Adipocyte (in vitro differentiated cells): ENCODE data around the gene RILP.
"Not testable (repeated sequence)": the region's sequence is repeated elsewhere in the genome, so short reads cannot be mapped to it uniquely, and the experiment has no call there.

Experiments used
- DNase-seq: peaks from one replicate; pipeline ENCODE4 v3.0.0-alpha.2; 2015; ENCODE audit warnings: low read depth
- H3K27me3 ChIP-seq: replicated peaks from 2 replicates; pipeline ENCODE4 v1.7.0; 2013; ENCODE audit warnings: mild to moderate bottlenecking, low read length, moderate library complexity; ENCODE audit not compliant: control insufficient read depth, insufficient read depth
- H3K36me3 ChIP-seq: 2 replicates; pipeline ENCODE4 v1.7.0; 2013; ENCODE audit warnings: low read length, mild to moderate bottlenecking, moderate library complexity; ENCODE audit not compliant: control insufficient read depth, insufficient read depth, severe bottlenecking
- H3K4me1 ChIP-seq: 2 replicates; pipeline ENCODE4 v1.7.0; 2013; ENCODE audit warnings: mild to moderate bottlenecking, low read length, moderate library complexity; ENCODE audit not compliant: control insufficient read depth, insufficient read depth
- H3K4me3 ChIP-seq: 2 replicates; pipeline ENCODE4 v1.7.0; 2013; ENCODE audit warnings: mild to moderate bottlenecking, low read length, moderate library complexity
- H3K9ac ChIP-seq: 2 replicates; pipeline ENCODE4 v1.7.0; 2013; ENCODE audit warnings: mild to moderate bottlenecking, low read length, moderate library complexity
- H3K9me3 ChIP-seq: 2 replicates; pipeline ENCODE4 v1.7.0; 2013; ENCODE audit warnings: mild to moderate bottlenecking, low read length, moderate library complexity; ENCODE audit not compliant: control insufficient read depth

RILP gene

DNA sequence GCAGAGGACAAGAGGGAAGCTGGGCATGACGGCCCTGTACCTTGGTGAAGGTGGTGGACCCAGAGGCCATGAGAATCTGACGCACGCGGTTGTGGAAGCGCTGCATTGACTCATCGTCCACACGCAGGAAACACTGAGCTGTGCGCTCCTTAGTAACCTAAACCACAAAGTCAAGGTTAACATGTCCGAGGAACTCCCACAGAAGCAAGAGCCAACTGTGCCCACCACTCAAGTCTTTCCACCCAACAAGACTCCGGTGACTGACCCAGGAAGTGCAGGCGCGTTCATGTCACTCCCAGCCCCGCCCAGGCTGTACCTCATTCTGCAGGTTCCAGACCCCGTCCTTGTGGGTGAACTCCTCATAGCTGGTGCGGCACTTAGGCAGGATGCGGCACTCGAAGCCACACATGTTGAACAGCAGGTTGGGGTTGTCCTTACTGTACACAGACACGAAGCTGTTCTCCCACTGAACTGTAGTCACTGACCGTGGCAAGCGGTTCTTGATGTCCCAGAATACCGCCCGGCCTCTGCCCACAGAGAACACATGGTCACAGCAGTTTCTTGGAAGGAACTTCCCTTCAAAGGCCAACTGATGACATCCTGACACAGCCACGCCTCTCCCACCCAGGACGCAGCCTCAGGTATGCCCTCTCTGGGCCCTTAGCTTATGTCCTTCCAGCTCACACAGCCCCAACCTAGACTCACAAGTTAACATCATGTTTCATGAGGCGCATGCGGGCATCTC lies 23.5 kb upstream of the RILP start:
- no peak for DNase-seq
- Histone ChIP-seq H3K36me3 (peaks cover 87% of the 10 kb centered on the region), H3K27me3 (no peaks in the 10 kb centered on the region), H3K4me1 (peaks cover 18% of the 10 kb centered on the region), H3K4me3 (no peak overlapping the region), H3K9ac (no peak overlapping the region), H3K9me3 (no peaks in the 10 kb centered on the region)

DNA sequence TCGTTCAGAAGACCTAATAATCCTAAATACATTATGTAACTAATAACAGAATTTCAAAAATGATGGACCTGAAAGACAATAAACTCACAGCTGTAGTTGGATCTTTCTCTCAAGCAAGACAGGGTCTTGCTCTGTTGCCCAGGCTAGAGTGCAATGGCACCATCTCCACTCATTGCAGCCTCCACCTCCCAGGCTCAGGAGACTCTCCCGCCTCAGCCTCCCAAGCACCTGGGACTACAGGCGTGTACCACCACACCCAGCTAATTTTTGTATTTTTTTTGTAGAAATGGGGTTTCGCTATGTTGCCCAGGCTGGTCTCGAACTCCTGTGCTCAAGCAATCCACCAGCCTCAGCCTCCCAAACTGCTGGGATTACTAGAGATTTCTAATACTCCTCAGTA lies 14.3 kb upstream of the RILP start:
- Histone ChIP-seq H3K4me1 (peaks cover 27% of the 10 kb centered on the region), H3K36me3 (peaks cover 75% of the 10 kb centered on the region)
- H3K4me3 ChIP-seq, H3K9ac ChIP-seq, DNase-seq, H3K27me3 ChIP-seq, H3K9me3 ChIP-seq: not testable (repeated sequence)

DNA sequence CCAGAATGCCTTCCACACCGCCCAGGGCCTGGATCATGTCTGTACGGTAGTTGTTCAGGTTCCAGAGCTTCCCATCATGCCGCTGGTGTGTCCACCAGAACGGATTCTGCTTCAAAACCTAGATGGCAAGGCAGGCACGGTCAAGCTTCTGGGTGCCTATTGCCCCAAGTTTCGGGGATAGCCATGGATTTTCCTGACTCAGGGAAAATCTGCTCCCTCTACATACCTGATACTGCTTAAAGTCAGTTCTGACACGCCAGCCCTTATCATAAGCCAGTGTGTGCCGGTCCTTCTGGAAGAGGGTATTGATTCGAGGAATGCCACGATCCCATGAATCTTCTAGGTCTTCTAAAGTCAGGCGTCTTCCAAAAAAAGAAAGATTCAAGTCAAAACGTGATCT lies 11.4 kb upstream of the RILP start:
- Histone ChIP-seq H3K9me3 (no peaks in the 10 kb centered on the region), H3K9ac (no peak overlapping the region), H3K4me1 (peaks cover under 1% of the 10 kb centered on the region), H3K36me3 (peaks cover 89% of the 10 kb centered on the region), H3K27me3 (no peaks in the 10 kb centered on the region), H3K4me3 (no peak overlapping the region)
- DNase-seq: no peak

DNA sequence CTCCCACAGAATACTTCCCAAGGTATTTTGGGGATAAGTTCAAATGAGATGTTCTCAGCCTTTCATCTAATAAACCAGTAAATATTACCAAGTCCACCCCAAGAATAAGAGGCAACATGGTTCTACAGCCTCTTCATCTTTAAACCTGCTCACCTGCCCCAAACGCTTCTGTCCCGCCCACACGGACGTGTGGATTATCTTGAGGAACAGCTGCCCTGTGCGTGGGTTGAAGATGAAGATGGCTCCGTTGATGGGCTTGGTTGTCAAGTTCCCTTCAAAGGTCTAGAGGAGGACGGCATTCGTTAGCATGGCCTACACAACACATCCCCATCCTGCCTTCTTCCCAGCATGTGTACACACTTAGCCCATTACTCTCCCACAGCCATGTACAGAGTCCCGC lies 8.4 kb upstream of the RILP start:
- H3K36me3 ChIP-seq: peaks cover 89% of the 10 kb centered on the region
- no peak for DNase-seq
- no peak overlapping the region for H3K4me3 ChIP-seq
- H3K9ac ChIP-seq: no peak overlapping the region
- no peaks in the 10 kb centered on the region for H3K27me3 ChIP-seq
- H3K4me1 ChIP-seq: no peaks in the 10 kb centered on the region
- H3K9me3 ChIP-seq: no peaks in the 10 kb centered on the region

DNA sequence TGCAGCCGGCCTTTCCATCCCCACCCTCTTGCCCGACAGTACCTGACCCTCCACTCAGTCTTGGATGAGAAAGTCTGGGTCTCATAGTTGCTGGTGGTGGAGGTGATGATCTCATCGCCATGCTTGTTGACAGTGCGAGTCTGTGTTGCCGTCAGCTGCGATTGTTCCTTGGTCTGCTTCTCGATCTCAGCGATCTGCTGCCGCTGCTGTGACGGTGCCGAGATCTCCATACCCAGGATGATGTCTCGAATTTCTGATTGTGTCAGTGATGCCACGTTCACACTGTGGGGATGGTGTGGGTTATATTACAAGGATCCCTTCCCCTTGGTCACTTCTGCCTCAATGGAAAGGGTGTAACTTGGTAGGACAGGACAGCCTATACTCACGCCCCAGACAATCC lies 4.1 kb upstream of the RILP start:
- no peaks in the 10 kb centered on the region for H3K9me3 ChIP-seq
- H3K4me3 ChIP-seq: no peak overlapping the region
- H3K27me3 ChIP-seq: no peaks in the 10 kb centered on the region
- no peak overlapping the region for H3K9ac ChIP-seq
- peaks cover 79% of the 10 kb centered on the region for H3K36me3 ChIP-seq
- no peak for DNase-seq
- H3K4me1 ChIP-seq: peaks cover 11% of the 10 kb centered on the region

DNA sequence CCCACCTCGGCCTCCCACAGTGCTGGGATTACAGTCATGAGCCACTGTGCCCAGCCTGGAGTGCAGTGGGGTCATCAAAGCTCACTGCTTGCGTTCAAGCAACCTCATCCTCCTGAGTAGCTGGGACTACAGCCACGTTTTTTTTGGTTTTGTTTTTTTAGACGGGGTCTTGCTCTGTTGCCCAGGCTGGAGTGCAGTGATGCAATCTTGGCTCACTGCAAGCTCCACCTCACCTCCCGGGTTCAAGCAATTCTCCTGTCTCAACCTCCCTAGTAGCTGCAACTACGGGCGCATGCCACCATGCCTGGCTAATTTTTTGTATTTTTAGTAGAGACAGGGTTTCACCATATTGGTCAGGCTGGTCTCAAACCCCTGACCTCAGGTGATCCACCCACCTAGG lies 3.1 kb upstream of the RILP start:
- not testable (repeated sequence) for H3K9ac ChIP-seq, H3K4me3 ChIP-seq, H3K9me3 ChIP-seq, DNase-seq, H3K27me3 ChIP-seq
- peaks cover 18% of the 10 kb centered on the region for H3K4me1 ChIP-seq
- peaks cover 70% of the 10 kb centered on the region for H3K36me3 ChIP-seq

DNA sequence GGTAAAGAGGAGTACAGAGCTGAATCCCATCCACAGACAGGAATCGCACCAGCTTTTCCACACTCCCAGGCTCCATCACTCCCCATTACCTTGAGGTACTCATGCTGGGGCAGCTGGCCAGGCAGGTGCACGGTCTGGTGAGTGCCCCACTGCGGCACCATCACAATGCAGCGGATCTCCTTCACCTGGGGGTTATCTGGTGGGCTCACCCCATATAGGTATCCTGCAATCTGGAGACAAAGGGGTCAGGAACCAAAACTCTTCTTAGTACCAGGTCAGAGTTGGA lies 1.8 kb upstream of the RILP start:
- DNase-seq: no peak
- H3K36me3 ChIP-seq: peaks cover 68% of the 10 kb centered on the region

DNA sequence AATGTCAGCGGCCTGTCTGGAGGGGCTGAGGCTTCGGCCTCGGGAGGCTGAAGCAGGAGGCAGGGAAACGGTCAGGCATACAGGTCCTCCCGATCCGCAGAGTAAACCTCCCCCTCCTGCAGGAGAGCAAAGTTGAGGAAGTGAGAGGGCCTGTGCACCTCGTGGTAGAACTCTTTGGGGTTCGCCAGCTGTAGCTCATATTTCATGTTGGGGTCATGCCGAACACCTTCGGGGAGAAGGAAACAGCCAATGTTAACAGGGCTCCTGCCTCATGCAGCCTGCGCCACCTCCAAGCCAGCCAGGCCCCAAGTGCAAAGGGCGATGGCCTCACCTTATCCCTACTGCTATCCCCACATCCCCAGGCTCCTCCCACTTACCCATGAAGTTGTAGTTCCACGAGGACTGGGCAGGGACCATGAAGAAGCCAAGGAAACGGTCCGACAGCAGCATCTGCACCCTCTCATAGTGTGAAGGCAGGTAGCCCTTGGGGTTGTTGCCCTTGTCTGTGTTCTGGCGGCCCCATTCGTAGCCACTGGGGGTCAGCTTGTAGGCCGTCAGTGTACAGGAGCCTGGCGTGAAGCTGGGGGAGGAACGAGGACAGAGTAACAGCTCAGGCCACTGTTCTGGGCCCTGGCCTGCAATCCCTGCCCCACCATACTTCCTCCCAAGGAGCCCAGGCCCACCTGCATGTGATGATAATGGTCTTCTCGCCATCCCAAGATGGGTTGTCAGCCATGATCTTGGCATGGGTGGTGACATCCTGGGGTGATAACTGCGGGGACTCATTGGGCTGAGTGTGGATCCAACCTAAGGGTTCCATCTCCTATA lies 1.3 kb upstream of the RILP start:
- no peak overlapping the region for H3K4me3 ChIP-seq
- no peaks in the 10 kb centered on the region for H3K9me3 ChIP-seq
- DNase-seq: no peak
- H3K36me3 ChIP-seq: peaks cover 68% of the 10 kb centered on the region
- H3K9ac ChIP-seq: peak overlapping the region; percentile 91
- peaks cover 23% of the 10 kb centered on the region for H3K4me1 ChIP-seq
- H3K27me3 ChIP-seq: no peaks in the 10 kb centered on the region

More for the DNA sequence above, 1.8 kb upstream of the RILP start:
- H3K4me3 ChIP-seq: no peak overlapping the region
- no peaks in the 10 kb centered on the region for H3K27me3 ChIP-seq
- H3K9me3 ChIP-seq: no peaks in the 10 kb centered on the region
- no peak overlapping the region for H3K9ac ChIP-seq
- H3K4me1 ChIP-seq: peaks cover 23% of the 10 kb centered on the region

DNA sequence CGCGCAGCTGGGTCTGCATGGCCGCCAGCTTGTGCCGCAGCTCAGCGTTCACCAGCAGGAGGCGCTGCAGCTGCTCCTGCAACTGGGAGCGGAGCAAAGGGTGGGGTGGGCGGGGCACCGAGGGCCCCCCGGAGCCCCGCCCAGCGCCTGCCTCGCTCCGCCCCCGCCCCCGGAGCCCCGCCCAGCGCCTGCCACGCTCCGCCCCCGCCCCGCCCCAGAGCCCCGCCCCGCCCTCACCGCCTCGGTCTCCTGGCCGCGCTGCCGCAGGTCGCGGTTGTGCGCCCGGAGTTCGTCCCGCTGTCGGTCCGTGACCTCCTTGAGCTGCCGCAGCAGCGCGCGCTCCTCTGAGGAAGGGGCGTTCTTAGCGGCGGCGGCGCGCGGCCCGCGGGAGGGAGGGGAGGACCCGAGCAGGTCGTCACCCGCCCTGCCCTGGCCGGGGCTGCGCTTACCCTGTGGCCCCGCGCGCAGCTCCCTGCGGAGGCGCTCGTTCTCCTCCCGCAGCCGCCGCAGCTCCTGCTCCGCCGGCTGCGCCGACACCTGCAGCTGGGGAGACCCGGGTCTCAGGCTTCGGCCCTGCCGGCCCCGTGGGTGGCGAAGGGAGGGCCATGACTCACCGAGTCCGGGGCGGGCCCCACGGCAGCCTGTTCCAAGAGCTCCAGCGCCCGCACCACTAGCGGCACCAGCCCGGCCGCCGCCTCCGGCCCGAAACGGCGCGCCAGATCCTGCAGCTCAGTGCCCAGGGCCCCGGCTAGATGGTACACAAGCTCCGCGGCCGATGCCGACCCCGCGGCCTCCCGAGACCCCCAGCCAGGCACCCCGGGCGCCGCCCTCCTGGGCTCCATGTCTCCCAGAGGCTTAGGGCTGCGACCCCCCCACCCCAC lies 463 bp downstream of the RILP start:
- Histone ChIP-seq H3K4me3 (peak overlapping the region; percentile 82), H3K4me1 (peaks cover 24% of the 10 kb centered on the region), H3K36me3 (peaks cover 57% of the 10 kb centered on the region), H3K9ac (peak overlapping the region; percentile 91), H3K27me3 (no peaks in the 10 kb centered on the region), H3K9me3 (no peaks in the 10 kb centered on the region)
- DNase-seq: peak; percentile 98

DNA sequence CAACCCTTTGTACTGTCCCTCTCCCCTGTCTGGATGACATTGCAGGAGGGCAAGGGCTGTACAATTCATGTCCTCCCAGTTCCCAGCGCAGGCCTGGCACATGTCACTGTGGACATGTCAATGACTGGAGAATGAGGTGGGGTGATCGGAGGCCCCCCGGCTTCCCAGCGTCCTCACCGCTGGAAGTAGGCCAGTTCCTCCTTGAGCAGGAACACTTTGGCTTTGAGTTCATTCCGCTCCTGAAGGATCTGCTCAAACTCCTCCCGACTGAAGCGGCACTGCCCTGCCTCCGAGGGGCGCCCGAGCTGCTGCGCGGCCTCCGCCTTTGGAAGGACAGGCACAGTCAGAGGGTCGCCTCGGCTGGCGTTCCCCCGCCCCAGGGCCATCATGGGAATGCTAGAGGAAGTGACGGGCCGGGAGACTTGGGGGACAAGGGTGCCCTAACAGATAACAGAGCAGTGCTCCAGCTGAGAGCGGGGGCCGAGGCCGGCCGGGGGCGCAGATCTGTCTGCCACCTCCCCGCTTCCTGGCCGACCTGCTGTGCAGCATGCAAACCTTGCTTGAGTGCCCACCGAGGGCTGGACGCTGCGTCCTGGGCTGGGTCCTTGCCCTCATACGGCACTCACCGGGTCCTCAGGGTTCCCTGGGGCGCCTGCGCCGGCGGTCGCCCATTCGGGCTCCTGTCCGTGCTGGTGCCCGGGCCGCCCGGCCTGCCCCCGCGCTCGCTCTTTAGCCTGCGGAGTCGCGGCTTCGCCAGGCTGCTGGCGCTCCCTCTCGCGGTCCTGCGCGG lies 1.3 kb downstream of the RILP start:
- Histone ChIP-seq H3K36me3 (peaks cover 49% of the 10 kb centered on the region), H3K9ac (peak overlapping the region; percentile 84), H3K27me3 (no peaks in the 10 kb centered on the region), H3K4me3 (peak overlapping the region; percentile 82), H3K9me3 (no peaks in the 10 kb centered on the region), H3K4me1 (peaks cover 29% of the 10 kb centered on the region)
- no peak for DNase-seq
